Esophagus squamous epithelium (tissue), 5 donors: ENCODE data around the gene LRRC4C. TPM values are rescaled to one million over a fixed set of nuclear protein-coding genes. Genes with fewer than 3 reads are reported as not detected.

Experiments used
- DNase-seq: peaks from one replicate; lab custom pipeline; 2025; lab: John Stamatoyannopoulos, UW
- H3K27ac ChIP-seq, 4 donors: fragments of 200-600 bp; sonication (generic); one replicate each; pipeline ENCODE4 v1.5.1; 2016 to 2019; ENCODE audit warnings: mild to moderate bottlenecking in 1 of 4
- H3K27me3 ChIP-seq, 4 donors: fragments of 200-600 bp; sonication (generic); 1 replicate in 3 of 4; 2 replicates in 1 of 4; pipeline versions ENCODE4 v1.5.1 to v1.6.0; 2017 to 2021; ENCODE audit warnings: antibody characterized with exemption in 1 of 4
- H3K36me3 ChIP-seq, 3 donors: fragments of 200-600 bp; sonication (generic); one replicate each; pipeline ENCODE4 v1.5.1; 2016 to 2019
- H3K4me1 ChIP-seq, 3 donors: fragments of 200-600 bp; sonication (generic); one replicate each; pipeline ENCODE4 v1.5.1; 2017 to 2019
- H3K4me3 ChIP-seq, 4 donors: fragments of 200-600 bp; sonication (generic); 1 replicate in 3 of 4; 2 replicates in 1 of 4; pipeline ENCODE4 v1.5.1; 2016 to 2019; ENCODE audit warnings: mild to moderate bottlenecking in 2 of 4, moderate library complexity in 1 of 4
- H3K9me3 ChIP-seq, 3 donors: fragments of 200-600 bp; sonication (generic); one replicate each; pipeline ENCODE4 v1.5.1; 2016 to 2019
- POLR2A ChIP-seq, 4 donors: fragments of 450-650 bp; IDR thresholded peaks; one replicate each; pipeline ENCODE4 v1.6.1; 2017; ENCODE audit warnings: antibody characterized with exemption in 4 of 4, mild to moderate bottlenecking in 4 of 4, moderate library complexity in 3 of 4
- WGBS, 2 donors: methylation state at CpG; one replicate each; pipeline ENCODE4 v1.1.5; 2018; 5-methylcytosine and 5-hydroxymethylcytosine counted together
- intact Hi-C: fragments of 100-400 bp; cut with DNase I; formaldehyde crosslinking; loops from one replicate; pipeline ENCODE4 v1.15.0; 2022
- total RNA-seq, 4 donors: library from RNA; depleted of rRNA; stranded (reverse); fragments of >200 nt; gene quantifications; one replicate each; pipeline ENCODE4 v1.1.0, GENCODE V29; 2016
- TF ChIP-seq, protein P1 (sequence below), 6 experiments: fragments of 450-650 bp in 4 of 6; fragments of 200-600 bp in 2 of 6; sonication (generic) in 2 of 6; IDR thresholded peaks; one replicate each; pipeline ENCODE4 v1.5.1; 2016 to 2019; ENCODE audit warnings: antibody characterized with exemption in 6 of 6, mild to moderate bottlenecking in 4 of 6, moderate library complexity in 4 of 6
- donor health status: DM: yes; HTN: yes; CAD: no.

The LRRC4C gene
- total RNA-seq, 4 donors from 2014 or later = 0.09 to 0.38 (median 0.30) TPM; not detected in 1

DNA sequence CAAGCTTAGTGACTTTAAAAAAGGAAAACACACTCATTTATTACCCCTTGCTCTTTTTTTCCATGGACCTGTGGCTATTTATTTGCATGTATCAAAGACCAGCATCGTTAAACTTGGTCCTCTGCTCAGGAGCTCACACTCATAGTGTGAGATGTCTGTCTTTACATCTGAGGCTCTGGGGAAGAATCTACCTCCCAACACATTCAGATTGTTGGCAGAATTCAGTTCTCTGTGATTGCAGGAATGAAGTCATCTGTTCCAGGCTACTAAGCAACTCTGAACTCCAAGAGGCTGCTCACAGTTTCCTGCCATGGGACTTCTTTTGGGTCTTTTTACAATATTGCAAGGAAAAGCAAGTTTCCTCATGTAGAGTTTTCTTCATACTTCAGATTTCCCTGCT, 138.8 kb downstream of the LRRC4C start:
- Histone ChIP-seq H3K4me1 (no peaks in the 10 kb centered on the region), H3K4me3 (no peak overlapping the region), H3K36me3 (no peaks in the 10 kb centered on the region), H3K27me3 (no peaks in the 10 kb centered on the region), H3K9me3 (no peaks in the 10 kb centered on the region), H3K27ac (no peak overlapping the region)
- WGBS, 2 donors = 60 to 77% methylated on average over 1 of the region's 1 CpG
- DNase-seq = no peak
- TF ChIP-seq POLR2A (IDR thresholded peaks at IDR 0.05) = no peak
- TF ChIP-seq, protein P1, sequence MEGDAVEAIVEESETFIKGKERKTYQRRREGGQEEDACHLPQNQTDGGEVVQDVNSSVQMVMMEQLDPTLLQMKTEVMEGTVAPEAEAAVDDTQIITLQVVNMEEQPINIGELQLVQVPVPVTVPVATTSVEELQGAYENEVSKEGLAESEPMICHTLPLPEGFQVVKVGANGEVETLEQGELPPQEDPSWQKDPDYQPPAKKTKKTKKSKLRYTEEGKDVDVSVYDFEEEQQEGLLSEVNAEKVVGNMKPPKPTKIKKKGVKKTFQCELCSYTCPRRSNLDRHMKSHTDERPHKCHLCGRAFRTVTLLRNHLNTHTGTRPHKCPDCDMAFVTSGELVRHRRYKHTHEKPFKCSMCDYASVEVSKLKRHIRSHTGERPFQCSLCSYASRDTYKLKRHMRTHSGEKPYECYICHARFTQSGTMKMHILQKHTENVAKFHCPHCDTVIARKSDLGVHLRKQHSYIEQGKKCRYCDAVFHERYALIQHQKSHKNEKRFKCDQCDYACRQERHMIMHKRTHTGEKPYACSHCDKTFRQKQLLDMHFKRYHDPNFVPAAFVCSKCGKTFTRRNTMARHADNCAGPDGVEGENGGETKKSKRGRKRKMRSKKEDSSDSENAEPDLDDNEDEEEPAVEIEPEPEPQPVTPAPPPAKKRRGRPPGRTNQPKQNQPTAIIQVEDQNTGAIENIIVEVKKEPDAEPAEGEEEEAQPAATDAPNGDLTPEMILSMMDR (IDR thresholded peaks at IDR 0.05) = no peak
- intact Hi-C loops = no loop called here

DNA sequence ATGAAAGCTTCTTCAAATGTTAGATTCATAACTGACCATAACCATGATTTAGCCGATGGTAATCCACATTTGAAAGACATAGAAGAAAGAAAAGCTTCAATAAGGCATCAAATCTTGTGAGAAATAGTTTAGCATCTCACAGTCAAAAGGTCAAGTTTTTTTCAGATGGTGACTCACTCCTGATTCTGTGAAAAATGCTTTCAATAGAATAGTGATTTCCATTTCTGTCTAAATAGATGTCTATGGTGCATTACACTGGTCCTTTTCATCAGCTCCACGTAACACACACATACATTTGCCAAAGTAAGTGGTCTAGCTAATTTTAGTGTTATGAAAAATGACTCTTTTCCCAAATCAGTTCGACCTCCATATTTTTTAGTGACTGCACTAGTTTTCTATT, 139.2 kb downstream of the LRRC4C start:
- no peak overlapping the region for H3K27ac ChIP-seq
- no peaks in the 10 kb centered on the region for H3K9me3 ChIP-seq
- no peaks in the 10 kb centered on the region for H3K4me1 ChIP-seq
- no peaks in the 10 kb centered on the region for H3K36me3 ChIP-seq
- H3K27me3 ChIP-seq = no peaks in the 10 kb centered on the region
- DNase-seq = no peak
- intact Hi-C loops = no loop called here
- 36 to 40% methylated on average over 3 of the region's 3 CpGs for WGBS, 2 donors
- no peak for TF ChIP-seq POLR2A (IDR thresholded peaks at IDR 0.05)
- TF ChIP-seq, protein P1 (IDR thresholded peaks at IDR 0.05) = no peak
- no peak overlapping the region for H3K4me3 ChIP-seq

DNA sequence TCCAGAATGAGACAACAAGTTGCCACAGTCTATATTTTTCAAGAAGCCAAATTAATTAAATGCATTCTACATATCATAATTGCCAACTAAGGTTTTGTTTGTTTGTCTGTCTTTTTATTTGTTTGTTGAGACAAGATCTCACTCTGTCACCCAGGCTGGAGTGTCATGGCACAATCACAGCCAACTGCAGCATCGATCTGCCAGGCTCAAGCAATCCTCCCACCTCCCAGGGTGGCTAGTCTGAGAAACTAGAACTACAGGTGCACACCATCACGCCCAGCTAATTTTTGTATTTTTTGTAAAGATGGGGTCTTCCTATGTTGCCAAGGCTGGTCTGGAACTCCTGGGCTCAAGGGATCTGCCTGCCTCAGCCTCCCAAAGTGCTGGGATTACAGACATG, 140.0 kb downstream of the LRRC4C start:
- Histone ChIP-seq H3K27ac (no peak overlapping the region), H3K4me1 (no peaks in the 10 kb centered on the region), H3K9me3 (no peaks in the 10 kb centered on the region), H3K36me3 (no peaks in the 10 kb centered on the region), H3K4me3 (no peak overlapping the region), H3K27me3 (no peaks in the 10 kb centered on the region)
- 65 to 81% methylated on average over 2 of the region's 2 CpGs for WGBS, 2 donors
- TF ChIP-seq, protein P1 (IDR thresholded peaks at IDR 0.05) = no peak
- TF ChIP-seq POLR2A (IDR thresholded peaks at IDR 0.05) = no peak
- intact Hi-C loops = no loop called here
- DNase-seq = no peak

DNA sequence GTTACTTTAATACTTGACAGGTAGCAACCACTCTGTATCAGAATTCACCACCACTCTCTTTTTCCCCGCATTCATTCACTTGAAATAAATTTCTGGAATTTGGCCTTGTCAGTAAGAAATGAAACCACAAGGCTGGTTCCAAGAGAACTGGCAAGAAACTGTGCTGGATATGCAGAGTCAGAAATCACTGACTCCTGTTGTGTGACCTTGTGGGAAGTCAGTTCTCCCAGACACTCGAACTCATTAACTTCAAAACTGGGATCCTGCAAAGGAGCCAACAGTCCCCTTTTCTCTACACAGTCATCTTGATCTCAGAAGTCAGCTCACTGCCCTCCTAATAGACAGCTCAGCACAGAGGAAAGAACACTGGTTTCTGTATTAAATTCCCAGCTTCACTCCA, 142.7 kb downstream of the LRRC4C start:
- H3K4me3 ChIP-seq = no peak overlapping the region
- no peaks in the 10 kb centered on the region for H3K4me1 ChIP-seq
- H3K27ac ChIP-seq = no peak overlapping the region
- H3K36me3 ChIP-seq = no peaks in the 10 kb centered on the region
- H3K27me3 ChIP-seq = no peaks in the 10 kb centered on the region
- no peak for DNase-seq
- intact Hi-C loops = no loop called here
- TF ChIP-seq POLR2A (IDR thresholded peaks at IDR 0.05) = no peak
- TF ChIP-seq, protein P1 (IDR thresholded peaks at IDR 0.05) = no peak
- WGBS, 2 donors = 40 to 43% methylated on average over 2 of the region's 2 CpGs
- H3K9me3 ChIP-seq = no peaks in the 10 kb centered on the region

DNA sequence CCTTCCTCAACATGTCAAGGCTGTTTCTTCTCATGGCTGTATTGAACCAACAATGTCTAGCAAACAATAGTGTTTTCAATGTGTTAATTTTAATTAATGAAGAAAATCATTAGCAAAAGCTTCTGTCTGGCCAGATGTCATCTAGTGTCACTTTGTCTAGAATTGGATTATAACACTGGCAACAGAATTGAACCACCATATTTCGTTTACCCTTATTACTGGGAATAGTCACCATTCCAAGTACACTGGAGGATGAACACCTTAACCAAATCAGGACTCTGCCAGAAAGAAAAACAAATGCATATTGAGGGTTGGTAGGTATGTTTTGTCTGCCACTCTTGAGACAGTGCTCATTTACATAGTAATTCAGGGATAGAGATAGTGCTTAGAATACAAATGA, 146.2 kb downstream of the LRRC4C start:
- TF ChIP-seq, protein P1 (IDR thresholded peaks at IDR 0.05) = no peak
- no peak for TF ChIP-seq POLR2A (IDR thresholded peaks at IDR 0.05)
- intact Hi-C loops = no loop called here
- H3K36me3 ChIP-seq = no peaks in the 10 kb centered on the region
- no peaks in the 10 kb centered on the region for H3K4me1 ChIP-seq
- H3K4me3 ChIP-seq = no peak overlapping the region
- no peaks in the 10 kb centered on the region for H3K27me3 ChIP-seq
- 50 to 53% methylated on average over 1 of the region's 1 CpG for WGBS, 2 donors
- H3K9me3 ChIP-seq = no peaks in the 10 kb centered on the region
- no peak overlapping the region for H3K27ac ChIP-seq
- DNase-seq = no peak
